CD4-positive, alpha-beta T cell (primary cell): ENCODE results near the gene HES1. TPM values are rescaled to one million over a fixed set of nuclear protein-coding genes. Genes with fewer than 3 reads are reported as not detected.

Experiments
- ATAC-seq: fragments of 200-7000 bp; cut with Tn5 transposase; one replicate; pipeline ENCODE4 v1.10.0; 2022; ENCODE audit warnings: mild to moderate bottlenecking; ENCODE audit not compliant: poor library complexity
- CTCF ChIA-PET: fragments of 350-600 bp; sonication (Branson Sonifier 250); formaldehyde crosslinking; loops from one replicate; lab custom pipeline; 2021; ENCODE audit warnings: antibody characterized with exemption, inconsistent platforms; lab: Charles Lee
- POLR2A ChIA-PET: fragments of 350-600 bp; sonication (Branson Sonifier 250); formaldehyde crosslinking; loops from one replicate; lab custom pipeline; 2021; ENCODE audit warnings: antibody characterized with exemption, inconsistent platforms; lab: Charles Lee
- DNase-seq, 14 experiments: peaks; one replicate each; pipeline ENCODE4 v3.0.0-alpha.2; 2013 to 2020; ENCODE audit warnings: mixed read lengths in 2 of 14
- H3K27ac ChIP-seq, 2 donors: one replicate each; pipeline versions ENCODE4 v1.5.1 to v1.7.0; 2013; ENCODE audit warnings: low read length in 2 of 2, low read depth in 1 of 2, mild to moderate bottlenecking in 1 of 2
- H3K27me3 ChIP-seq, 2 experiments: 1 replicate in 1 of 2; 2 replicates in 1 of 2; pipeline versions ENCODE4 v1.6.1 to v1.7.0; 2013; ENCODE audit warnings: low read length in 2 of 2, control low read depth in 1 of 2, mild to moderate bottlenecking in 1 of 2, moderate library complexity in 1 of 2; ENCODE audit not compliant: insufficient read depth in 2 of 2, control insufficient read depth in 1 of 2
- H3K36me3 ChIP-seq: one replicate; pipeline ENCODE4 v1.6.1; 2013; ENCODE audit warnings: low read length, control low read depth; ENCODE audit not compliant: insufficient read depth
- H3K4me1 ChIP-seq: one replicate; pipeline ENCODE4 v1.6.1; 2013; ENCODE audit warnings: low read length, control low read depth; ENCODE audit not compliant: insufficient read depth
- H3K4me3 ChIP-seq: one replicate; pipeline ENCODE4 v1.5.1; 2013; ENCODE audit warnings: mild to moderate bottlenecking, low read length, moderate library complexity
- H3K9me3 ChIP-seq, 2 experiments: 1 replicate in 1 of 2; 2 replicates in 1 of 2; pipeline versions ENCODE4 v1.6.1 to v1.7.0; 2013; ENCODE audit warnings: low read length in 2 of 2, mild to moderate bottlenecking in 2 of 2, control low read depth in 1 of 2, moderate library complexity in 1 of 2; ENCODE audit not compliant: control insufficient read depth in 1 of 2, insufficient read depth in 1 of 2
- H3K27ac Mint-ChIP-seq: one replicate; pipeline ENCODE4 v1.8.0; 2020; ENCODE audit warnings: mixed read lengths
- H3K27me3 Mint-ChIP-seq: one replicate; pipeline ENCODE4 v1.8.0; 2021; ENCODE audit warnings: mixed read lengths
- H3K36me3 Mint-ChIP-seq: one replicate; pipeline ENCODE4 v1.8.0; 2021; ENCODE audit warnings: low read depth, mixed read lengths
- H3K4me1 Mint-ChIP-seq: one replicate; pipeline ENCODE4 v1.8.0; 2021; ENCODE audit warnings: low read depth, mixed read lengths
- H3K4me3 Mint-ChIP-seq: one replicate; pipeline ENCODE4 v1.8.0; 2020; ENCODE audit warnings: mild to moderate bottlenecking, mixed read lengths
- H3K9me3 Mint-ChIP-seq: one replicate; pipeline ENCODE4 v1.8.0; 2020; ENCODE audit warnings: mixed read lengths
- intact Hi-C, 2 experiments: fragments of 100-400 bp; cut with DNase I in 1 of 2; cut with micrococcal nuclease in 1 of 2; formaldehyde crosslinking; loops; one replicate each; pipeline versions ENCODE4 v1.15.1 to v1.9.0; 2023 to 2025; cut with DNase I, micrococcal nuclease
- total RNA-seq, 174 experiments: library from RNA in 2 of 174; stranded (reverse) in 2 of 174; gene quantifications; one replicate each; pipeline ENCODE4 v1.2.3 and lab custom pipeline; 2021 to 2026
- TF ChIP-seq, protein P1 (sequence below): fragments of 200-600 bp; IDR thresholded peaks from one replicate; pipeline ENCODE4 v1.8.0; 2022; ENCODE audit warnings: antibody characterized with exemption, mild to moderate bottlenecking

HES1 gene
- total RNA-seq, 2 experiments from 2014 or later, result 0.89 to 1.5 TPM

DNA sequence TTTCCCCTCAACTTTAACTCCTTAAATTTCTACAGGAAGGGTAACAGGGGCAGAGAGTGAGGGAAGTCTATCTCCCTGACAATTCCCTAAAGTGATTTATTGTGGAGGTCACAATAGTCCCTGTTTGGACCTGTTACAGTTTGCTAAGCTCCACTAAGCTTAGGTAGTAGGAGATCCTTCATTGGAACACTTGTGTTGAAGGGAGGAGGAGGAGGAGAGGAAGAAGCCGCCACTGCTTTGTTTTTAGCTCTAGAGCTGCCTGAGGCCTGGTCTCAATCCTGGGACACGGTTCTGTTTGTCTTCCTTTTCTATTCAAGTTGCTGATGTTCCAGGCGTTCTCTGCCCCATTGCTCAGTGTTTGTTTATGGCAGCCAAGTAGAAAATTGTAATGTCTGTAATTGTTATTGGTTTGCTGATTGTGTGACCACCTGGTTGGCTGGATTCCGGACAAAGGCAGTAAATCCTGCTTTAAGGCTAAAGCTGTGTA is 48.4 kb downstream of the HES1 start:
- H3K9me3 Mint-ChIP-seq, result no peaks in the 10 kb centered on the region
- TF ChIP-seq, protein P1, sequence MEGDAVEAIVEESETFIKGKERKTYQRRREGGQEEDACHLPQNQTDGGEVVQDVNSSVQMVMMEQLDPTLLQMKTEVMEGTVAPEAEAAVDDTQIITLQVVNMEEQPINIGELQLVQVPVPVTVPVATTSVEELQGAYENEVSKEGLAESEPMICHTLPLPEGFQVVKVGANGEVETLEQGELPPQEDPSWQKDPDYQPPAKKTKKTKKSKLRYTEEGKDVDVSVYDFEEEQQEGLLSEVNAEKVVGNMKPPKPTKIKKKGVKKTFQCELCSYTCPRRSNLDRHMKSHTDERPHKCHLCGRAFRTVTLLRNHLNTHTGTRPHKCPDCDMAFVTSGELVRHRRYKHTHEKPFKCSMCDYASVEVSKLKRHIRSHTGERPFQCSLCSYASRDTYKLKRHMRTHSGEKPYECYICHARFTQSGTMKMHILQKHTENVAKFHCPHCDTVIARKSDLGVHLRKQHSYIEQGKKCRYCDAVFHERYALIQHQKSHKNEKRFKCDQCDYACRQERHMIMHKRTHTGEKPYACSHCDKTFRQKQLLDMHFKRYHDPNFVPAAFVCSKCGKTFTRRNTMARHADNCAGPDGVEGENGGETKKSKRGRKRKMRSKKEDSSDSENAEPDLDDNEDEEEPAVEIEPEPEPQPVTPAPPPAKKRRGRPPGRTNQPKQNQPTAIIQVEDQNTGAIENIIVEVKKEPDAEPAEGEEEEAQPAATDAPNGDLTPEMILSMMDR, result no peak

GRCh38 chr3:194184801-194185200 is 48.9 kb downstream of the HES1 start:
- H3K27ac ChIP-seq, result no peak overlapping the region
- Mint-ChIP-seq H3K27ac (no peak overlapping the region), H3K27me3 (no peaks in the 10 kb centered on the region), H3K36me3 (no peaks in the 10 kb centered on the region), H3K4me3 (no peak overlapping the region), H3K4me1 (no peaks in the 10 kb centered on the region), H3K9me3 (no peaks in the 10 kb centered on the region)
- DNase-seq (no peak), ATAC-seq (no peak)
- TF ChIP-seq, protein P1, result no peak
- H3K36me3 ChIP-seq, result no peaks in the 10 kb centered on the region
- no peaks in the 10 kb centered on the region for H3K27me3 ChIP-seq
- H3K9me3 ChIP-seq, result peaks cover 0 to 4% of the 10 kb centered on the region in 2 experiments
- POLR2A ChIA-PET, result no interaction called here
- intact Hi-C loops, result no loop called here
- CTCF ChIA-PET, result no interaction called here
- H3K4me1 ChIP-seq, result no peaks in the 10 kb centered on the region
- H3K4me3 ChIP-seq, result no peak overlapping the region

More for the DNA sequence above, 48.4 kb downstream of the HES1 start:
- H3K27me3 Mint-ChIP-seq, result no peaks in the 10 kb centered on the region
- no peak overlapping the region for H3K27ac Mint-ChIP-seq
- Histone ChIP-seq H3K27ac (no peak overlapping the region), H3K9me3 (peaks cover 0 to 4% of the 10 kb centered on the region in 2 experiments), H3K36me3 (no peaks in the 10 kb centered on the region), H3K4me3 (no peak overlapping the region), H3K27me3 (no peaks in the 10 kb centered on the region), H3K4me1 (no peaks in the 10 kb centered on the region)
- no peaks in the 10 kb centered on the region for H3K36me3 Mint-ChIP-seq
- H3K4me1 Mint-ChIP-seq, result no peaks in the 10 kb centered on the region
- DNase-seq, result no peak
- ChIA-PET CTCF (no interaction called here), POLR2A (no interaction called here)
- intact Hi-C loops, result no loop called here
- no peak overlapping the region for H3K4me3 Mint-ChIP-seq
- no peak for ATAC-seq

DNA sequence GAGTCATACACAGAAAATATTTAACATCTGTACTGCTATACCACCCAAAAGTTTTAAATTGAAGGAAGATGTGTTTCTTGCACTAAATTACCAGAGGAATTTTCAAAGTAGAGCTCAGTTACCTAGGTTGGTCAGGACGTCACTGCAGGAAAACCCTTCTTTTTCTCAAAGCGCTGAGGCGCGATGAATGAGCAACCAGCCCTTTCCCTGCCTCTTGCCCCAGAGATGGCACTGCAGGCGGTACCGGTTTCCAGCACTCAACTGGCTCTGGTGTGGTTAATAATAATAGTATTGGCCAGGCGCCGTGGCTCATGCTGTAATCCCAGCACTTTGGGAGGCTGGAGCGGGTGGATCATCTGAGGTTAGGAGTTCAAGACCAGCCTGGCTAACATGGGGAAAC is 49.3 kb downstream of the HES1 start:
- no peak for ATAC-seq
- no peak overlapping the region for H3K4me3 Mint-ChIP-seq

More for the DNA sequence above, 49.3 kb downstream of the HES1 start:
- intact Hi-C loops, result no loop called here
- POLR2A ChIA-PET, result no interaction called here
- no peaks in the 10 kb centered on the region for H3K4me1 Mint-ChIP-seq
- H3K4me3 ChIP-seq, result no peak overlapping the region
- CTCF ChIA-PET, result no interaction called here
- no peaks in the 10 kb centered on the region for H3K36me3 ChIP-seq
- H3K36me3 Mint-ChIP-seq, result no peaks in the 10 kb centered on the region
- no peaks in the 10 kb centered on the region for H3K4me1 ChIP-seq
- TF ChIP-seq, protein P1, result no peak
- H3K27me3 ChIP-seq, result no peaks in the 10 kb centered on the region
- peaks cover 0 to 4% of the 10 kb centered on the region in 2 experiments for H3K9me3 ChIP-seq
- H3K27ac Mint-ChIP-seq, result no peak overlapping the region
- no peak for DNase-seq
- H3K27ac ChIP-seq, result no peak overlapping the region
- no peaks in the 10 kb centered on the region for H3K27me3 Mint-ChIP-seq
- H3K9me3 Mint-ChIP-seq, result no peaks in the 10 kb centered on the region
